Stomach (tissue), 9 donors: Measurements from ENCODE around the gene TTYH1. TPM values are rescaled to one million over a fixed set of nuclear protein-coding genes. Genes with fewer than 3 reads are reported as not detected.

Source experiments
- DNase-seq, 2 donors: peaks; one replicate each; pipeline versions ENCODE4 v3.0.0 to v3.0.0-alpha.2; 2013 to 2019
- H3K27ac ChIP-seq, 5 donors: fragments of 200-600 bp in 4 of 5; sonication (generic) in 4 of 5; one replicate each; pipeline ENCODE4 v1.5.1; 2013 to 2019; ENCODE audit warnings: mild to moderate bottlenecking in 1 of 5, moderate library complexity in 1 of 5
- H3K27me3 ChIP-seq, 3 donors: fragments of 200-600 bp; sonication (generic); one replicate each; pipeline ENCODE4 v1.5.1; 2017 to 2019; ENCODE audit warnings: mixed run types in 1 of 3
- H3K36me3 ChIP-seq, 4 donors: fragments of 200-600 bp; sonication (generic); 1 replicate in 3 of 4; 2 replicates in 1 of 4; pipeline ENCODE4 v1.5.1; 2016 to 2019
- H3K4me1 ChIP-seq, 4 donors: fragments of 200-600 bp; sonication (generic); one replicate each; pipeline ENCODE4 v1.5.1; 2016 to 2019
- H3K4me3 ChIP-seq, 4 donors: fragments of 200-600 bp; sonication (generic) in 3 of 4; one replicate each; pipeline ENCODE4 v1.5.1; 2016 to 2019; ENCODE audit warnings: mild to moderate bottlenecking in 1 of 4
- H3K9me3 ChIP-seq, 4 donors: fragments of 200-600 bp; sonication (generic); one replicate each; pipeline ENCODE4 v1.5.1; 2016 to 2019
- CTCF ChIP-seq, 7 experiments: fragments of 450-650 bp in 4 of 7; fragments of 200-600 bp in 3 of 7; sonication (generic) in 3 of 7; IDR thresholded peaks; one replicate each; pipeline ENCODE4 v1.5.1; 2016 to 2019; ENCODE audit warnings: antibody characterized with exemption in 7 of 7, control low read depth in 2 of 7, mild to moderate bottlenecking in 1 of 7
- EP300 ChIP-seq: sonication (generic); formaldehyde crosslinking; IDR thresholded peaks from one replicate; pipeline ENCODE4 v1.6.1; 2017; ENCODE audit warnings: antibody characterized with exemption
- POLR2A ChIP-seq, 4 donors: fragments of 450-650 bp; IDR thresholded peaks; one replicate each; pipeline ENCODE4 v1.6.1; 2016; ENCODE audit warnings: antibody characterized with exemption in 4 of 4, control low read depth in 2 of 4, mild to moderate bottlenecking in 1 of 4, moderate library complexity in 1 of 4
- POLR2AphosphoS5 ChIP-seq, 3 donors: sonication (generic); formaldehyde crosslinking; IDR thresholded peaks; one replicate each; pipeline ENCODE4 v1.6.1; 2016; ENCODE audit warnings: antibody characterized with exemption in 3 of 3
- WGBS, 5 donors: extraction: QIAGEN DNeasy Blood & Tissue Kit in 3 of 5; methylation state at CpG; one replicate each; pipeline versions ENCODE4 v1.1.5 to v1.1.7; 2013 to 2018; 5-methylcytosine and 5-hydroxymethylcytosine counted together
- intact Hi-C: fragments of 100-400 bp; cut with DNase I; formaldehyde crosslinking; loops from one replicate; pipeline ENCODE4 v1.15.1; 2023; ENCODE audit warnings: low total_unique reads
- polyA plus RNA-seq, 3 donors: library from polyadenylated mRNA; stranded (reverse); fragments of 200-250 nt; gene quantifications; one replicate each; pipeline ENCODE4 v1.2.3, GENCODE V29; 2013
- total RNA-seq, 5 donors: library from RNA; depleted of rRNA; stranded (reverse); fragments of >200 nt; gene quantifications; one replicate each; pipeline versions ENCODE4 v1.1.0 to v1.2.3, GENCODE V29; 2014 to 2016
- donor health status: healthy with polysubstance abuse.
- donor health status: Bipolar disorder and iron deficiency.
- donor health status: healthy.

TTYH1 gene
- total and polyA plus RNA-seq, 8 donors, result 0.12 to 12.9 (median 2.3) TPM; not detected in 3

- DNase-seq, result peak in 1 of 2 donors; percentile 28
- Histone ChIP-seq H3K4me3 (no peak overlapping the region), H3K4me1 (peaks cover 0 to 32% (median 18%) of the 10 kb centered on the region in 4 donors), H3K27me3 (peaks cover 34 to 93% (median 74%) of the 10 kb centered on the region in 3 donors), H3K9me3 (no peaks in the 10 kb centered on the region), H3K27ac (no peak overlapping the region), H3K36me3 (no peaks in the 10 kb centered on the region)
- no peak for TF ChIP-seq POLR2A (IDR thresholded peaks at IDR 0.05)
- TF ChIP-seq EP300, result no peak
- TF ChIP-seq CTCF (IDR thresholded peaks at IDR 0.05), result no peak
- no peak for TF ChIP-seq POLR2AphosphoS5 (IDR thresholded peaks at IDR 0.05)
- intact Hi-C loops, result no loop called here
- WGBS, 5 donors, result 25 to 40% (median 30%) methylated on average over 17 to 44 of the region's 44 CpGs
These were observed 1.6 kb downstream of the TTYH1 start for GRCh38 chr19:54416695-54417491.

GRCh38 chr19:54418030-54418929 lies 3.0 kb downstream of the TTYH1 start:
- peak in 1 of 2 donors; percentile 71 for DNase-seq
- 13 to 30% (median 19%) methylated on average over 16 to 25 of the region's 25 CpGs for WGBS, 5 donors
- intact Hi-C loops, result no loop called here
- Histone ChIP-seq H3K4me3 (no peak overlapping the region), H3K27me3 (peaks cover 34 to 94% (median 78%) of the 10 kb centered on the region in 3 donors), H3K9me3 (no peaks in the 10 kb centered on the region), H3K27ac (no peak overlapping the region), H3K36me3 (no peaks in the 10 kb centered on the region), H3K4me1 (peaks cover 0 to 32% (median 18%) of the 10 kb centered on the region in 4 donors)
- no peak for TF ChIP-seq POLR2A (IDR thresholded peaks at IDR 0.05)

GRCh38 chr19:54418930-54419800 lies 3.9 kb downstream of the TTYH1 start:
- Histone ChIP-seq H3K9me3 (no peaks in the 10 kb centered on the region), H3K4me1 (peaks cover 0 to 32% (median 18%) of the 10 kb centered on the region in 4 donors), H3K36me3 (no peaks in the 10 kb centered on the region), H3K4me3 (no peak overlapping the region), H3K27me3 (peaks cover 34 to 100% (median 78%) of the 10 kb centered on the region in 3 donors), H3K27ac (no peak overlapping the region)
- 80 to 85% (median 81%) methylated on average over 21 to 26 of the region's 26 CpGs for WGBS, 5 donors
- DNase-seq, result peak in 1 of 2 donors; percentile 11
- intact Hi-C loops, result no loop called here
- TF ChIP-seq POLR2AphosphoS5 (IDR thresholded peaks at IDR 0.05) (no peak), CTCF (IDR thresholded peaks at IDR 0.05) (no peak), EP300 (no peak), POLR2A (IDR thresholded peaks at IDR 0.05) (no peak)

- TF ChIP-seq POLR2A (IDR thresholded peaks at IDR 0.05), result no peak
- no peak for TF ChIP-seq POLR2AphosphoS5 (IDR thresholded peaks at IDR 0.05)
- TF ChIP-seq CTCF (IDR thresholded peaks at IDR 0.05), result no peak
- no peak for TF ChIP-seq EP300
- Histone ChIP-seq H3K36me3 (no peaks in the 10 kb centered on the region), H3K9me3 (no peaks in the 10 kb centered on the region), H3K27me3 (peaks cover 25 to 100% (median 70%) of the 10 kb centered on the region in 3 donors), H3K4me1 (peaks cover 0 to 32% (median 17%) of the 10 kb centered on the region in 4 donors), H3K4me3 (no peak overlapping the region), H3K27ac (peak overlapping the region in 1 of 5 donors; percentile 22)
- intact Hi-C loops, result no loop called here
- no peak for DNase-seq
- WGBS, 5 donors, result 19 to 55% (median 26%) methylated on average over 2 to 10 of the region's 10 CpGs
These were observed 4.8 kb downstream of the TTYH1 start for GRCh38 chr19:54420068-54420382.
